Activated naive CD8-positive, alpha-beta T cell treated with anti-CD3 and anti-CD28 coated beads, Interleukin-2, amount 50 U/mL, for 16 hours (primary cell): ENCODE data around the gene POU6F1.
"Not testable (repeated sequence)": the region's sequence is repeated elsewhere in the genome, so short reads cannot be mapped to it uniquely, and the experiment has no call there.

Source experiments
- DNase-seq: peaks from one replicate; pipeline ENCODE4 v3.0.0-alpha.2; 2020; ENCODE audit warnings: low read depth, low spot score

Gene POU6F1

DNA sequence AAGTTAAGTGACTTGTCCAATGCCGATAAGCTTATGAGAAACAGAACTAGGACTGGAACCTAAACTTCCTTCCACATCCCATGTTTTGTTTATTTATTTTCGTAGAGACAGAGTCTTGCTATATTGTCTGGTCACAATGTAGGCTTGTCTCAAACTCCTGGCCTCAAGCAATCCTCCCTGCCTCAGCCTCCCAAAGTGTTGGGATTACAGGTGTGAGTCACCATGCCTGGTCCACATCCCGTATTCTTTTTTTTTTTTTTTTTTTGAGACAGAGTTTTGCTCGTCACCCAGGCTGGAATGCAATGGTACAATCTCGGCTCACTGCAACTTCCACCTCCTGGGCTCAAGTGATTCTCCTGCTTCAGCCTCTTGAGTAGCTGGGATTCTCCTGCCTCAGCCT, 9.2 kb upstream of the POU6F1 start:
- DNase-seq, result not testable (repeated sequence)

DNA sequence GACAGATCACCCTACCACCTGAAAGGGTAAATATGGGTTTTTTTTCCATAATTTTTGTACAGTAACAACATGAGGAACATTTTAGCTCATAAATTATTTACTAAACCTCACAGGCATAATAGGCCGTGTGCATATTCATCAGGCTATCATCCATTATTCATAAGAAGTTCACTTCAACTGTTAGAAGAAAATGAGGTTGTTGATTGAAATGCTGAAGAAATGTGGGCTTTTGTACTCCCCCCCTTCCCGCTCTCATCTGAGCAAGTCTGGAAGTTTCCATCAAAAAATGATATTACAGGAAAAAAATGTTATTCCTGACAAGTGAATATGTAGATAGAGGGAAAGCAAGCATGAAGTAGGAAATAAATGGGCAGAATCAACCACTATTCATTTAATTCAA, 7.9 kb upstream of the POU6F1 start:
- DNase-seq, result no peak

DNA sequence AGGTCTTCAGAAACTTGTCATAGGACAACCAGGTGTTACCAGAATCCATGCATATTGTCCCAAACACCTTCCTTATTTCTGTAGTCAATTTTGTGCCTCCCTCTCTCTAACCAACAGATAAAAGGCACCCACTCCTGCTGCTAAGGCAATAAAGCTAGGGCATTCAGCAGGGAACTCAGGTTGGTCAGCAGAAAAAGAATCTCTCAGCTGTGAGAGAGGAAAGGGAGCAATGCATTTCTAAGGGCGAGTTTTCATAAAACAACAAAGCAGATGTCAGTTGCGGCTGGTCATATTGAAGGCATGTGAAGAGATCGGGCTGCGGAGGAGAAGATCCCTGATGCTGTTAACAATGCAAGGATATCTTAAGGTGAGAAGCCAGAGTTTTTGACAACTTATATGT, 7.4 kb upstream of the POU6F1 start:
- no peak for DNase-seq

DNA sequence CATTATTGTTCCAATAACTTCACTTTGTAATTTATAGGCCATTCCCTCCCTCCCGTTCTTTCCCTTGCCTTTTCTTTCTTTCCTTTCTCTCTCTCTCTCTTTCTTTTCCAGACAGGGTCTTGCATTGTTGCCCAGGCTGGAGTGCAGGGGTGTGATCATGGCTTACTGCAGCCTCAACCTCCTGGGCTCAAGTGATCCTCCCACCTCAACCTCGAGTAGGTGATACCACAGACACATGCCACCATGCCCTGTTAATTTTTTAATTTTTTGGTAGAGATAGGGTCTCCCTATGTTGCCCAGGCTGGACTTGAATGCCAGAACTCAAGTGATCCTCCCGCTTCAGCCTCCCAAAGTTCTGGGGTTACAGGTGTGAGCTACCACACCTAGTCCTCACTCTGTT, 6.8 kb upstream of the POU6F1 start:
- no peak for DNase-seq

DNA sequence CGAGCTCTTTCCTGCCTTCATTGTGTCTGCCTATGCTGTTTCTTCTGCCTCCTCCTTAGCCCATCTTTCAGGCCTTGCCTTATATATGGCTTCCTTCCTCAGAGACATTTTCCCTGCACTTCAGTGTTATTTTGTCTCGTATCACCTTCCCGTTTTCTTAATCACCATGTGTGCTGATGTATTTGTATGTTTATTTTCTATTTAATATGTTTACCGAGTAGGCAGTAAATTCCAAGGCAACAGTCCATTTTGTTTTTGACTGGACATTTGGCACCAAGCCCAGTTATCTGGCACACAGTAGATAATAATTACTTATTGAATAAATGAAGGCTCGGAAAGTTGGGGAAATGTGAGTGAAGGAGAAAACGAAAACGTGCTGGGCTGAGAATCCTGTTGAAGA, 4.6 kb upstream of the POU6F1 start:
- DNase-seq, result no peak

DNA sequence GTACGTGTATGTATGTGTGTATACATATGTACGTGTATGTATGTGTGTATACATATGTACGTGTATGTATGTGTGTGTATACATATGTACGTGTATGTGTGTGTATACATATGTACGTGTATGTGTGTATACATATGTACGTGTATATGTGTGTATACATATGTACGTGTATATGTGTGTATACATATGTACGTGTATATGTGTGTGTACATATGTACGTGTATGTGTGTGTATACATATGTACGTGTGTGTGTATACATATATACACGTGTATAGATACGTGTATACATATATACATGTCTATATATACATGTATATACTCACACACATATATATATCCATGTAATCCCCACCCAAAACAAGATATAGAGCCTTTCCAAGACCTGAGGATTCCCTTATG, 2.0 kb upstream of the POU6F1 start:
- DNase-seq, result not testable (repeated sequence)

DNA sequence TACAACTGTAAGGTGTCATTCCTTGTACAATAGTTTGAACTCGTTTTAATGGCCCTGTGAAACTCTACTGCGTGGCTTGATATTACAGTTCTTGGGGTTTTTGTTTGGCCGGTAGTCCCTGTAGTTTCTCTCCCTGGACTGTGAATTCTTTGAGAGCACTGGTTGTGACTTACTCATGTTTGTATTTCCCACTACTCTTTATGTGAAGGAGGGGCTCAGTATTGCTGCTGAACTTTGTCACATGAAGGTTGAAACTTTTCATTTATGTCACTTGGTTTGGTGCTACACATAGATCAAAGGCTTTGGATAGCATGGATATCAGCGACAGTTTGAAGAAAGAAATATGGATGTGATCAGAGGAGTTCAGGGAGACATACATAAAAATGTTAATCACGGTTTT, 1.5 kb upstream of the POU6F1 start:
- no peak for DNase-seq

DNA sequence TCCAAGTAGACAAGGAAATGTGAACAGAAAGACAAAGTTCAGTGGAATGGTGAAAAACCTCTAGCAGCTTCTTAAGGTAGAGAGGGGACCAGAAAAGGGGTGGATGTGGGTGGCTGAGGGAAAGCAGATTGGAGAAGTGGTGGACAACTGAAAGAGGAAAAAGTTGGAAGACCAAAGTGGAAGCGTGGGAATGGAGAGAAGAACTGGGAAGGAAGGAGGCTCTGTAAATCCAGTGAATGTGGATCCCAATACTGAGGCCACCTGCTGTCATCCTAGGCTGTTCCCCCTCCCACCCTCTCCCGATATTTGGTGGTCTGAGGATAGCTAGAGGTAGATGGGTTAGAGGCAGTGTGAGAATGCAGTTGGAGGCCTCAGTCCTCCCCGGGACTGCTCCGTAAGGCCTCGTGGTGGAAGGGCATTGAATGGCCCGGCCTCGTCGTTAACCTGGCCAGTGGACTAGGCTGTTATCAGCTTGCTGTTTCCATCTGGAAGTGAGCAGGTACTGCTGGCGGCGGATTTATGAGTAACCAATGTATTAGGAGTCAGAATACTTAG, 822 bp upstream of the POU6F1 start:
- no peak for DNase-seq

DNA sequence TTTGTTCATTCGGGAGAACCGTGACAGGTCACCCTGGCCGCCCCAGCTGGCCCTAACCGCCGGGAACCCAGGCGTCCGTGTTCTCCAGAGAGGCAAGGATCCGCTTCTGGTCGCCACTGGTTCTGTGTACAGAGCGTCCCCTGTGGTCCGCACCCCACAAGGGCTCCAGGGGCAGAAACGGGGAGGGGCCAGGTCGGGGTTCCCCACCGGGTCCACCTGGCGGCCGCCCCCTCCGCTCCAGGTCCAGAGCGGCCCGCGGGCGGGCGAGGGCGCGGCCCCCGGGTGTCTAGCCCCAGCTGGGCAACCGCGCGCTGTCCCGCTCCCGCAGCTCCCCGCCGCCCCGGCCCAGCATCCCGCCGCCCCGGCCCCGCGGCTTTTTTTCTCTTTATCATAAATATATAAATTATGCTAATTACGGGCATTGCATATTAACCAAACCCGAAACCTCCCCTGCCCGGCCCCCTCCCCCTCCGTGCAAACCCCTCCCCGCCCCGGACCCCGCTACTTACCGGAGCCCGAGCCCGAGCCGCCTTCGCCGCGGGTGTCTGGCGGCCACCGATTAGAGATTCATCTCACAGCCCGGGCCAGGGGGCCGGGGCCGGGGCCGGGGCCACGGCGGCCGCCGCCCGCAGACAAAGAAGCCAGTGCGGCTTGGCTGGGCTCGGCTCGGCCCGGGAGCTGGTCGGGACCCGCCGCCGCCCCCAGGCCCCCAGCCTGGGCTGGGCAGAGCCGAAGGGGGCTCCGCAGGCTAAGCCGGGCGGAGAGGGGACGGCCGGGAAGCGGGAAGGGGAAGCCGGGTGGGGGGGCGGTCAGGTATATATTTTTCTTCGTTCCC, 512 bp downstream of the POU6F1 start:
- DNase-seq, result no peak

DNA sequence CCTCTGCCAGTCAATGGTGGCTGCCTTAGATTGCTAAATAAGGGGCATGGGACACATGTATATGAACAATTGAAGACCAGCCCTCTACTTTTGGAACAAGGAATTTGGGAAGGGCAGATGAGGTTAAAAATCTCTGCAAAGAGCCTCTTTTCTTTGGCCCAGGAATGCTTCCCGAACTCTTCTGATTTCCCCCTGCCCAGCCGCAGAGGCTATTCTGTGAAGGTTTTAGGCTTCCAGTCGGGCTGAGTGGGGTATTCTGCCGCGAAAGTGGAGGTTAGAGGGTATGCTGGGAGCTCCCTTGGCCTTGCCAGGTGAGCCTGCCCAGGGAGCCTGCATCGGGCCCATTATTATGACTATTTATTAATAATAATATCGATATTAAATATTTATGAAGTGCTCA, 1.2 kb downstream of the POU6F1 start:
- DNase-seq, result no peak

DNA sequence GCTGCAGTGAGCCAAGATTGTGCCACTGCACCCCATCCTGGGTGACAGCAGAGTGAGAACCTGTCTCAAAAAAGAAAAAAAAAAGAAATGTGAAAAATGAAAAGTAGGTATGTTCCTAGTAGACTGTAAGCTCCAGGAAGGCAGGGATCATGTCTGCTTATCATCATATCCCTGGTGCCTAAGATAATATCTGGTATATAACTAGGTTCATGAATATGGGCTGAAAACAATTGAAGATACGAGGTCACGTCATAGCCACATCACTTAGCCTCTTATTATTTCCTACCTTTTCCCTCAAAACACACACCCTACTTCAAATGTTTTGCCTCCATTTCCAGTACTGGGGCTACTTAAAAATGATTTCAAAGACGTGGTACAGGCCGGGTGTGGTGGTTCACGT, 3.0 kb downstream of the POU6F1 start:
- DNase-seq, result no peak

DNA sequence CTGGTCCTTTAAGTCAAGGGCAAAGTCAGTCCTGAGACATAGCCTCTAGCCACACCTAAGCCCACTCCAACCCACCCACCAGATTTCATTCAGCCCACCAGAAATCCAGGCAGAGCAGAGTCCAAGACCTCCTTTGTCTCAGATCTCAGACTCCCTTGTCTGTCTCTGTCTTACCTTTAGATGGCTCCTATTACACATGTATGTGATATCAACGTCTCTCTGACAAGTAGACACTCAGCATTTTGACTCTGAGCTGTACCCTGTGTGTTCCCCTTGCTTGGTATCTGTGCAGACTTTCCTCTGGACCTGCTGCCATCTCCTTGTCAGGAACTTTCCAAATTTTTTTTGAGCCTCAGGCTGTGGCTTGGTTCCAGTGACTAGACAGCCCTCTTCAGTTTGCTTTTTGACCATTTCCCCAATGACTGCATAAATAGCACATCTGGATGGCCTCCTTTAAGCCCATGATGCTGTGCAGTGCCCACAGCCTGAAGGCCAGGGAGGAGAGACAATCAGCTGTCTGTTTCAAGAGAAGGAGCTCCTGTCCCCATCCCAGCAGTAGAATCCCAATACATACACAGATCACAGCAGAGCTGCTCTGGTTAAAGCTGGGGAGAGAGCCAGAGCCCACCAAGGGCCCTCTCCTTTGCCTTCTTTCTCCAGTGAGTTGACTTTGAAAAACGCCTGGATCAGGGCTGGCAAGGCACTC, 7.0 kb downstream of the POU6F1 start:
- no peak for DNase-seq

DNA sequence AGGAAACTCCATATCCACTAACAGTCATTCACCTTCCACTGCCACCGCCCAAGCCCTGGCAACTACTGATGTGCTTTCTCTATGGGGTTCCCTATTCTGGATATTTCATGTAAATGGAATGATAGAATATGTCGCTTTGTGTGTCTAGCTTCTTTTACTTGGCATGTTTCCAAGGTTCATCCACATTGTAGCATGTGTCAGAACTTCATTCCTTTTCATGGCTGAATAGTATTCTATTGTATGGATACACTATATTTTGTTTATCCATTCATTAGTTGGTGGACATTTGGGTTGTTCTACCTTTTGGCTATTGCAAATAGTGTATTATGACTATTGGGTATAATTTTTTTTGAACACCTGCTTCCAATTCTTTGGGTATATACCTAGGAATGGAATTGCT, 8.6 kb downstream of the POU6F1 start:
- no peak for DNase-seq

DNA sequence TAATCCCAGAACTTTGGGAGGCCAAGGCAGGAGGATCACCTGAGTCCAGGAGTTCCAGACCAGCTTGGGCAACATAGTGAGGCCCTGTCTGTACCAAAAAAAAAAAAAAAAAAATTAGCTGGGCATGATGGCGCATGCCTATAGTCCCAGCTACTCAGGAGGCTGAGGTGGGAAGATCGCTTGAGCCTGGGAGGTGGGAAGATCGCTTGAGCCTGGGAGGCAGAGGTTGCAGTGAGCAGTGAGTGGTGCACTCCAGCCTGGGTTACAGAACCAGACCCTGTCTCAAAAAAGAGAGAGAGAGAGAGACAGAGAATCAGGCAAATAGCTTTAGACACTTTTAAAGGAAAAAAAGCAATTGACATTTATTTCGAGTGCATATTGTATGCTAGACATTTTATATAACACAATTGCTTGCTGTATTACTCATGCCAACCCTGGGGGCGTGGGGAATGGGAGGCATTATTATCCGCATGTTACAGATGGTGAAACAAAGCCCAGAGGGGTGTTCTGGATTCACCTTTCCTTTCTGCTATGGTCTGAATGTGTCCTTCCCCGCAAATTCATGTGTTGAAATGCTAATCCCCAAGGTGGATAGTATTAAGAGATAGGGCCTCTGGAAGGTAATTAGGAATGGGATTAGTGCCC, 9.7 kb downstream of the POU6F1 start:
- no peak for DNase-seq

DNA sequence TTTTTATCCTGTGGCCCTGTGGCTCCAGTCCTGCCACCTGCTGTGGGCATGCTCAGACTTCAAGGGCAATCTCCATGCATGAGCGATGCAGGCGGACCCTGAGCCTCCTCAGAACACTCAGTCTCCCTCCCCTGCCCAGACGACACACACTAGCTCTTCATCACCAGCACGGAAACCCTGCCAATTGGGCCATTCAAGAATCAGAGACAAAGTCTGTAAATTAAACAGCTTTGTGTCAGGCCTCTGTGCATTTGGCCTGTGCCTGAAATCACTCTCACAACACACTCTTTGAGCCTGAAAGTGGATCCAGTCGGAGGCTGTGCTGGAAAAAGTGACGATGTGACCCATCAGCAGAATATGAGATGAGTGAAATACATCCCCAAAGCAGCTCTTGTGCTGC, 12.5 kb downstream of the POU6F1 start:
- no peak for DNase-seq

DNA sequence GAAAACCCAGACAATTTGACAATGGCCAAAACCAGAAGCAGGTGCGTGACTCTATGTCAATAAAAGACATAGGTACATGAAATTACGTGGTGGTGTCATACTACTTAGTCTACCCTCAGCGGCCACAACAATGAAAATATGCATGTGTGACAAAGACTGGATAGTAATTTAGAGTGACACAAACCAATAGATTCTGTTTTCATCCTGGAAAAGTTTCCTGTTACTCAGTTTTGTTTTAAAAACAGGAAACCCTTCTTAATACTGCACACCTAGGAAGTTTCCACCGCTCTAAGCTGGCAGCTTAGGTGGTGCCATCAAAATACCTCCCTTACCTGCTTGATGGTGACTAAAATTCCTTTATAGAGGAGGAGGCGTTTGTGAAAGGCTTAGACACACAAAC, 15.1 kb downstream of the POU6F1 start:
- no peak for DNase-seq

DNA sequence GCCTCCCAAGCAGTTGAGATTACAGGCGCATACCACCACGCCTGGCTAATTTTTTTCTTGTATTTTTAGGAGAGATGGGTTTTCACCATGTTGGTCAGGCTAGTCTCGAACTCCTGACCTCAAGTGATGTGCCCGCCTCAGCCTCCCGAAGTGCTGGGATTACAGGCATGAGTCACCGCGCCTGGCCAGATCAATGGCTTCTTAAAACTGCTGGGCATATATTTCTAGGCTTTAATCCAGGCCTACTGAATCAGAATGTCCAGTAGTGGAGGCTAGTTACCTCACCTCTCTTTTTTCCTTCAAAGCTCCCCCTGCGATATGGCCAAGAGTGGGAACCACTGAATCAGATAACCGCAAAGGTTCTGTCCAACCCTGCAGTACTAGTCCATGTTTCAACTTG, 17.1 kb downstream of the POU6F1 start:
- DNase-seq, result no peak

DNA sequence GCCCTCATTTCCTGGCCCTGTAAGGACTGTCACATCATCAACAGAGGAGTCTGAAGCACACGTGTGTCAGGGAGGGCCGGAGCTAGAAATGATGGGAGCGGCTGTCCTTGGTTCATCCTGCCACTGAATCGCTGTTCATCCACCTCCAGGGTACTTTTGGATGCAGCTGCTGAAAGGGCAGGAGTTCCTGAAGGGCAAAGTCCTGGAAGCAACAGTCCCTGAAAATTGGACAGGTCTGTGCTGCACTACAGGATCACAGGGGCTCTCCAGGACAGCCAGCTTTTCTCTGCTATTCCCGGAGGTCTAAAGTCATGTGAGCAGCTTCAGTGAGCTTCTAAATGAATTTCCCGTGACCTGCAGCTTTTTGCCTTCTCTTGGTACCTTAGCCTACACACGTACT, 17.7 kb downstream of the POU6F1 start:
- DNase-seq, result no peak

DNA sequence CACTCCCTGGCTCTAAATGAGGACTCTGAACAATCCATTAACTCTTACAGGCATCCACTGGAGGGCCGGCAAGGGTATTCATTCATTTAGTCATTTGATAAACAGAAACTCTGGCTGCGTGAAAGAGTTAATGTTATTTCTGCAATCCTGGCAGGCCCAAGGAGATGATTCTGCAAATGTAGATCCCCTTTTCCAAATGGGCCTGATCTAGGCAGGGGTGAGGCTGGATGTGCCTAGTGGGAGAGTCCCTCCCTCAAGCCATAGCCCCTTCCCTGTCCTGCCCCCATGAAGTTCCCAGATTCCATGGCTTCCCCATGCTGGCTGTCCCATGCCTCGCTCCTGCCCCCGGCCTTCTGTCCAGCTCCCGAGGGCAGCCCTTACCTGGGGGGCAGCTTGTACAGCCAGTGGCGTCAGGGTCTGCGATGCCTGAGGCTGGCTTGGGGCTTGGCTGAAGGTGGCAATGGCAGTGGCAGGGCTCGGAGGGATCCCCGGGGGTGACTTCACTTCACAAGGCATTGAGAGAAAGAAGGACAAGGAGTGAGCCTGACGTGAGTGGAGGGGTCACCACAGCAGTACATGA, 18.4 kb downstream of the POU6F1 start:
- DNase-seq, result no peak

DNA sequence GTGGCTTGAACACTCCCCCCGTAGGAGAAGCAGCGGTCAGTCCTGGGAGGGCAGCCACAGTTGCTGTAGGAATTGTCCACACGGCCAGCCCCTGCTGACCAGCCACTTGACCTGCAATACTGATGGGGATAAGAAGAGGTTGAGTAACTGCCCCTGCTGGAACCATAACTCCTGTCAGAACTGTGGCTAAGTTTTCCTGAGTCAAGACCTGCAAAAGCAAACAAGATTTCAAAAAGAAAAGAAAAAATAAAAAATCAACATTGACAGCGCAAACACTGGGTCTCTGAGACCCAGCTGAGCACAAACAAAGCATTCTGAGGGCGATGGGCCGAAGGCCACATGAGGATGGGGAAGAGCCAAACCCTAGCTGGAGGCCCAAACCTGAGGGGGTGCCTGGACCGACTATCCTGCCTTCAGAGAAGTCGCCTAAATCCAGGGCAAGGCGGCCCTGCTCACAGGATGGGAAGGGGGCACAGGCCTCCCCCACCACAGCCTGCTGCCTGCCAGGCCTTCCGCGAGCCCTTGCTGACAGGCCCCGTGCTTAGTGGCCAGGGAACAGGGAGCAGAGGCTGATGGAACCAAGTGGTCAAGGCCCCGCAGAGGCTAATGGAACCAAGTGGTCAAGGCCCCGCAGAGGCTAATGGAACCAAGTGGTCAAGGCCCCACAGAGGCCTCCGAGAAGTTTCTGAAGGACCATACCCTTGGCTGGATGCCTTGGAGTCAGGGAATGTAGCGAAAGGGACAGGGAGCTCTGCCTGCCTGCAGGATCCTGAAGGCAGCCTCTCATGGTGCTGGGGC, 19.1 kb downstream of the POU6F1 start:
- no peak for DNase-seq
